Fibroblast of mammary gland (primary cell): ENCODE results near the gene USHBP1.
A peak's percentile ranks its signal among the peaks of the same experiment; 100 is the strongest.

Source experiments
- DNase-seq: peaks from one replicate; pipeline ENCODE4 v3.0.0-alpha.2; 2010; ENCODE audit warnings: low read depth
- H3K4me3 ChIP-seq: 2 replicates; pipeline ENCODE4 v1.5.1; 2011; ENCODE audit warnings: low read depth, mild to moderate bottlenecking, low read length, moderate library complexity; ENCODE audit not compliant: control insufficient read depth
- TF ChIP-seq, protein P1 (sequence below): conservative IDR thresholded peaks from 2 replicates; pipeline ENCODE4 v1.5.1; 2011; ENCODE audit warnings: low read depth, low read length, inconsistent platforms; ENCODE audit not compliant: control insufficient read depth, insufficient read depth

The USHBP1 gene

DNA sequence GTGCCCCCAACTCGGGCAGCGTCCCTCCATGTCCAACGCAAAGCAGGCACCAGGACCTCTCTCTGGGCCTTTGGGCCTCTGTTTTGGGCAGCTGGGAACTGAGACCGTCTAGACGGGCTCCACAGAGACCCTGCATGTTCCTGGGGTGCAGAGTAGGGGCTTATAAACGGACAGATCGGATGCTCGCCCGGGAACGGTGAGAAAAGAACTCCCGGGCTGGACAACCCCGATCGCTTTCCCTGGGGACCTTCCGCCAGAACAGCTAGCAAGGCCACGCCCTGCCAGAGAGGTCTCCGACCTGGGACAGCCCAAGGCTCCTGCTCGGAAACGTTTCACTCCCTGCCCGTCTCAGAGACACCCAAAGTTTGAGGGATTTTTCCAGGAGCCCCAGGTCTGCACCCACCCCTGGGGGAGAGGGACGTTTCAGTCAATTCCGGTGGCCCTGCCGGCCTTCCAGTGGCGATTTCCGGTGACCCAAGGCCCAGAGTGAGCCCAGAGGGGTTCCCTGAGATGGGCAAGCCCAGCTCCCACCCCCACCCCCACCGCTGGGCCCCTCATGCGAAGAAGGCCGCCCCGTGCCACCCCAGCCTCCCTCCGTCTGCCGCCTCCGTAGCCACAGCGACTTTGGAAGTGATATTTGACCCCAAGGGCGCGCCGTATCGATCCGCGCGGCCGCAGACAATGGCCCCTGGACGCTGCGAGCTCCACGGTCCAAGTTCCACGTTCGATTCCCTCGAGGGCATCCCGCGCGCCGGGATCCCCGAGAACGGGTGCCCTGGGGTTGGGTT is 20.5 kb downstream of the USHBP1 start:
- peak overlapping the region; percentile 81 for H3K4me3 ChIP-seq
- TF ChIP-seq, protein P1, sequence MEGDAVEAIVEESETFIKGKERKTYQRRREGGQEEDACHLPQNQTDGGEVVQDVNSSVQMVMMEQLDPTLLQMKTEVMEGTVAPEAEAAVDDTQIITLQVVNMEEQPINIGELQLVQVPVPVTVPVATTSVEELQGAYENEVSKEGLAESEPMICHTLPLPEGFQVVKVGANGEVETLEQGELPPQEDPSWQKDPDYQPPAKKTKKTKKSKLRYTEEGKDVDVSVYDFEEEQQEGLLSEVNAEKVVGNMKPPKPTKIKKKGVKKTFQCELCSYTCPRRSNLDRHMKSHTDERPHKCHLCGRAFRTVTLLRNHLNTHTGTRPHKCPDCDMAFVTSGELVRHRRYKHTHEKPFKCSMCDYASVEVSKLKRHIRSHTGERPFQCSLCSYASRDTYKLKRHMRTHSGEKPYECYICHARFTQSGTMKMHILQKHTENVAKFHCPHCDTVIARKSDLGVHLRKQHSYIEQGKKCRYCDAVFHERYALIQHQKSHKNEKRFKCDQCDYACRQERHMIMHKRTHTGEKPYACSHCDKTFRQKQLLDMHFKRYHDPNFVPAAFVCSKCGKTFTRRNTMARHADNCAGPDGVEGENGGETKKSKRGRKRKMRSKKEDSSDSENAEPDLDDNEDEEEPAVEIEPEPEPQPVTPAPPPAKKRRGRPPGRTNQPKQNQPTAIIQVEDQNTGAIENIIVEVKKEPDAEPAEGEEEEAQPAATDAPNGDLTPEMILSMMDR, result no peak
- DNase-seq, result peak; percentile 58

DNA sequence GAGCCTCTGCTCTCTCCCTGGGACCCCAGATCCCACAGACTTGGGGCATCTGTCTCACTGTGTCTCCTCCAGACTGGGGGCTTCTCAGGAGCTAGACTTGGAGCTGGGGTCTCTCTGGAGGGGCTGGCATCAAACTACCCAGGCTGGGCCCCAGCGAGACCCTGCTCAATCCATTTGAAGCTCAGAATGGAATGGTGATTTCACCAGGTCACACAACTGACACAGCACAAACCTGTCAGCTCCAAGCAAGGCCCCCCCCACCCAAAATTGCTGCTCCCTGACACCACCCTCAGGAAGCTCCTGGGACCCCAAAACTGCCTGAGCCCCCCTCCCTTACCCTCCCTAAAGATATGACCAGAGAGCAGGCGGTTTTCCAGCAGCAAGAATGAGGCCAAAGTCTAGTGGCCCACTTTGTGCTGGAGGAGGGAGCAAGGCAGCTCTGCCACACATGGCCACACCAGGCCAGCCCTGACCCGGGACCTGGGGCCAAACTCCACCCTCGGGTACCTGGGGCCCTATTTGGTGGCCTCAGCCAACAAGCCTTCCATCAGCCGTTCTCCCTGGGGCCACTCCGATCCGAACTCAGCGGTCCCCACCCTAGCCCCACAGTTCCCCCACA is 21.2 kb downstream of the USHBP1 start:
- peak overlapping the region; percentile 81 for H3K4me3 ChIP-seq
- TF ChIP-seq, protein P1, result no peak
- DNase-seq, result no peak

DNA sequence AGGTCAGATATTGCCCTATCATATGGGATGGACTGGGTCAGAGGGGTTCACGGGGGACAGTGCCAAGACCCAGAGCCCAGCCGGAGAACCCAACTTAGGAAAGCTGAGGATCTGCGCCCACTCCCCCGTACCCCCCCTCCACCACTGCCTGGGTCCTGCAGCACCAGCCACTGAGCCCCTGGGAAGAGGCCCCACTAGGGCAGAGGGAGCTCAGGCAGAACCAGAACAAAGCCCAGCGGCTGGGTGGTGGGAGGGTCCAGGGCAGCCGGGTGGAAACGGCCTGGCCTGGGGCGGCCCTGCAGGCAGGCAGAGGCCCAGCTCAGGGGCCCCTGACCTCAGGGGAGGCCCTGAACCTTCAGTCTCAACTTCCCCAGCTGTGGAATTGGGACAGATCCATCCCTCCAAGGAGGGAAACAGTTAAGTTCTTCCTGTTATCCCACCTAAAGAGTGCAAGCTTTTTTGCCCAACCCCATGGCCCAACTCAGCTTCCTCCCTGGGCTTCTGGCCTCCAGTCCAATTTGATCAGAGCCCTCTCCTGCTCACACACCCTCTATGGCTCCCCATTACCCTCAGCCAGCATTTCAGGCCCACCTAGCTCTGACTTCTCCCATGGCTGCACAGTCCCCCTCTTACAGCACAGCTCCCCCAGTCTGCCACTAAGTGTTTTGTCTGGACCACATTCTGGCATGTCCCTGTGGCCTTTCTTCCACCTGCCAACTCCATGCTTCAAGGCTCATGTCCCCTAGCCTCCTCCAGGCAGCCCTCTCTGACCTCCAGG is 21.9 kb downstream of the USHBP1 start:
- TF ChIP-seq, protein P1, result no peak
- no peak for DNase-seq
- H3K4me3 ChIP-seq, result no peak overlapping the region

DNA sequence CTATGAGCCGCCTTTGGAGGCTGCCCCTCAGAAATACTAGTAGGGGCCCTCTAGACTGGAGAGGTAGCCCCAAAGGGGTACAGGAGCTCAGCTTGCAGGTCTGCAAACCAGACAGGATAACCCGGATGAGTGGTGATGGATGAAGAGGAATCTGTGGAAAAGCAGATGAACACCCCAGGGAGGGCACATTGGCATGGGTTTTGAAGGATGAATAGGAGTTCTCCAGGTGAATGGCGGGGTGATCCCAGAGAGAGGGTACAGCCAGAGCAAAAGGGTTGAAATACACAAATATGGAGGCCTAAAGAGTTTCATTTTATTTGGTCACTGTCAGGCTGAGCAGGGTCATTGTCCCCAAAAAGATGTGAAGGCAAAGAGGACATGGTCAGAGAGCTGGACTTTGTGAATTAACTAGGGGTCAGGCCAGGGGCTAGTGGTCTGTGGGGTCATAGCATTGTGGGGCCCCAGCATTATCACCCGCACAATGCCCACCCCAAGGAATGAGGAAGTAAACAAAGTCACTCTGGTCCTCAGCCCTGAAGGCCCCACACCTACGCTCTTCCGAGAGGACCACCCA is 23.6 kb downstream of the USHBP1 start:
- DNase-seq, result no peak
- H3K4me3 ChIP-seq, result no peak overlapping the region
- TF ChIP-seq, protein P1, result no peak

DNA sequence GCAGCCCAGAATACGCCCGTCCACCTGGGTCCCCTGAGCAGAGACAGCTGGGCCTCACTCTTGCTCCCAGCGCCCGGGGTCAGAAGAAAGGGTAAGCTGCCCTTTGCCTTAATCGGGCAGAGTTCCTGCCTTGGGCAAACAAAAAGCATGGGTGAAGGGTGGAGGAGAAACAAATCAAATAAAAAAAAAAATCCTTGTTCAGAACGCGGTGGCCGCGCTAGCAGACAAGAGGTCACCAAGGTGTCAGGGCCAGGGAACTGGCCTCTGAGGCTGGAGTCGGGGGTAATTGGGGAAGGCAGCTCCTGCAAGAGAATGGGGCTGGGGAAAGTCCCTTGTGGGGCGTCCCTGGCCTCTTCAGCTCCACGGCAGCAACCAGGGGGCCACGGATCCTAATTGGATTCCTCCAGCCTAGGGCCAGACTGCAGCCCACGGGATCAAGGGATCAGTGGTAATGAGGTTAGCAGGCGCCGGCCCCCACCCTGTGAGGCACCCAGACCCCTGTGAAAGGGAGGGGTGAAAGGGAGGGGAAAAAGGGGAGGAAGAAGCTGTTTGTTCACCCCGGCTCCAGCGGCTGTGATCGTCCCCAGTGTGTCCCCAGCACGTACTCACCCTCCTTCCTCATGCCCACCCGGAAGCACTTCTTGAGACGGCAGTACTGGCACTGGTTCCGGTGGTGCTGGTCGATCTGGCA is 24.3 kb downstream of the USHBP1 start:
- TF ChIP-seq, protein P1, result no peak
- DNase-seq, result no peak
- H3K4me3 ChIP-seq, result no peak overlapping the region
